ENCODE results near the gene MORC3.

Gene MORC3

DNA sequence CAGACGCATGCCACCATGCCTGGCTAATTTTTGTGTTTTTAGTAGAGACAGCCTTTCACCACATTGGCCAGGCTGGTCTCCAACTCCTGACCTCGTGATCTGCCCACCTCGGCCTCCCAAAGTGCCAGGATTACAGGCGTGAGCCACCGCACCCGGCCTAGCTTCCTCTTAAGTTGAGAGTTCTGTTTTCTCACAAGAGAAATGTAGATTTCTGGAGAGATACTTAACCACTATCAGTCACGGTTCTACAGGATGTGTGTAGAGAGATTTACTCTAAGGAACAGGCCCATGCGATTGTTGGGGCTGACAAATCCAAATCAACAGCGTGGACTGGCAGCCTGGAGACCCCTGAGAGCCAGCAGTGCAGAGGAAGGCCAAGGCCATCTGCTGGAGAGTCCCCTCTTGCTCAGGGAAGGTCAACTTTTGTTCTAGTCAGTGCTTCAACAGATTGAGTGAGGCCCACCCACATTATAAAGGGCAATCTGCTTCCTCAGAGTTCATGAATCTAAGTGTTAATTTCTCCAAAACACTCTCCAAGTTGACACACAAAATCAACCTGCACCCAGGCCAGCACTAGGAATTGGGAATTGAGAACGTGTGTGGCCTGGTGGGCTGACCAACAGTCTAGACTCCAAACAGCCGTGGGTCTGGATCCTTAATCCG is 103.9 kb downstream of the MORC3 start:
- no peak for DNase-seq (ENCODE audit: low read depth)

- no peak for DNase-seq (ENCODE audit: low read depth)
These were observed 104.6 kb downstream of the MORC3 start for GRCh38 chr21:36424592-36424991.

DNA sequence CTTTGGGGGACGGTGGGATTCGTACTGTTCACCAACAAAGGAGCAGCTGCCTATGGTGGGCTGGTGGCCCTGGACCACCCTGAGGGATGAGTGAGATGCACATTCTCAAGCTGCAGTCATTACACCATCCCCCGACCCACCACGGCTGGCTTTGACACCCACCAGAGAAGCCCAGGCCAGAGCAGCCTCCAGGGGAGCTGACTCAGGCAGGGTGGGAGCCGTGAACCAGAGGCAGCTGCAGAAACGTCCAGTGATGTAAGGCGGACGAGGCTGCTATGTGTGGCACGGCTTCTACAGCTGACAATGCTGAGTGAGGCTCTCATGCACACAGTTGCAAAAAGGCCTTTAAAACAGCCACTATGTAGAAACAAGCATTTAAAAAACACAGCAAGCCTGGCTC is 105.3 kb downstream of the MORC3 start:
- peak; percentile 28 for DNase-seq (ENCODE audit: low read depth)

Measured in ELR (cell line).